ENCODE measurements around the gene PAAF1.

The PAAF1 gene

GRCh38 chr11:73969991-73970800 is 93.4 kb downstream of the PAAF1 start:
- in situ Hi-C loops (cut with HindIII; ENCODE audit: low sequenced_read_pairs) = no loop called here

GRCh38 chr11:73971175-73971719 is 94.4 kb downstream of the PAAF1 start:
- in situ Hi-C loops (cut with HindIII; ENCODE audit: low sequenced_read_pairs) = no loop called here

GRCh38 chr11:73972187-73972586 is 95.4 kb downstream of the PAAF1 start:
- in situ Hi-C loops (cut with HindIII; ENCODE audit: low sequenced_read_pairs) = no loop called here

GRCh38 chr11:73972620-73973449 is 96.0 kb downstream of the PAAF1 start:
- in situ Hi-C loops (cut with HindIII; ENCODE audit: low sequenced_read_pairs) = no loop called here

GRCh38 chr11:73974604-73975478 is 98.0 kb downstream of the PAAF1 start:
- in situ Hi-C loops (cut with HindIII; ENCODE audit: low sequenced_read_pairs) = no loop called here

GRCh38 chr11:73975479-73975757 is 98.6 kb downstream of the PAAF1 start:
- in situ Hi-C loops (cut with HindIII; ENCODE audit: low sequenced_read_pairs) = no loop called here

- in situ Hi-C loops (cut with HindIII; ENCODE audit: low sequenced_read_pairs) = no loop called here
Observed at GRCh38 chr11:73976451-73977151, 99.8 kb downstream of the PAAF1 start.

GRCh38 chr11:73977856-73978519 is 101.2 kb downstream of the PAAF1 start:
- in situ Hi-C loops (cut with HindIII; ENCODE audit: low sequenced_read_pairs) = no loop called here

- in situ Hi-C loops (cut with HindIII; ENCODE audit: low sequenced_read_pairs) = no loop called here
Observed at GRCh38 chr11:73978576-73979086, 101.8 kb downstream of the PAAF1 start.

- in situ Hi-C loops (cut with HindIII; ENCODE audit: low sequenced_read_pairs) = no loop called here
Observed at GRCh38 chr11:73980001-73980961, 103.5 kb downstream of the PAAF1 start.
